ENCODE data around the gene ADGRG1.

ADGRG1 gene

DNA sequence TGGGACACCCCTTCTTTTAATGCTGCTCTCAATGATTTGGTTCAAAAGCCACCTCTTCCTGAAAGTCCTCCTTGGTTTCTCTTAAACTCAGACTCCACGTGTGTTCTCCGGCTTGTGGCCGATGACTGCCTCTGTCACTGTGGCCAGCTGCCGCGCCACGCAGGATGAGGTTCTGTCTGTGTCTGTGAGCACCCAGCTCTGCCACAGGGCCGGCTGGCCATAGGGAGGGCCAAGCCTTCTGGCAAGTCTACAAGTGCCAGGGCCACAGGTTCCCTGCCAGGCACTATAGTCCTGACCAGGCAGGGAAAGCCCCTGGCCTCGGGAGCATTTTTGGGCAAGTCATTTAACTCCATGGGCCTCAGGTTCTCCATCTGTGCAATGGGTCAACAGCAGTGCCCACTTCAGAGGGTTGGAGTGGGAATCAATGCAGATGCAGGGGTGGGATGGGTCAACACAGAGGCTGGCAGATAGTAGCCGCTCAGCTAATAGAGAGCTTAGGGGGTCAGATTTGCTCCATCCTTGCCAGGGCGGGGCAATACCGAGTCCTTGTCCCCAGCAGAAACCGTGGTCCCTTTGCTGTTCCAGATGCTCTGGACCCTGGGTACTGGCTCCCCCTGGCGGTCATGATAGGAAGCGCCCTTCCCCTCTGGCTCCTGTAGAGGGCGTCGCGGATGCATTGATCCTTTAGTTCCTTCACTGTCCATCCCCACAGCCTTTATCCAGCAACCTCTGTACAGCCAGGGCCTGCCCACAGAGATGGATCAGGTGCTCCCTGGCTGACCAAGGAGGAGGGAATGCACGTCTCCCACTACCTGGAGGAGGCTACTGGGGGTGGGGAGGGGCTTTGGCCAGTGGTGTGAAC is 20.4 kb downstream of the ADGRG1 start:
- DNase-seq (ENCODE audit: low read depth in 2 of 3, low spot score in 2 of 3) = peak; percentile 70 to 95 (median 91)

GRCh38 chr16:57649443-57649751 is 21.0 kb downstream of the ADGRG1 start:
- no peak for DNase-seq (ENCODE audit: low read depth in 2 of 3, low spot score in 2 of 3)

- no peak for DNase-seq (ENCODE audit: low read depth in 2 of 3, low spot score in 2 of 3)
Observed at GRCh38 chr16:57649846-57650245, 21.4 kb downstream of the ADGRG1 start.

- DNase-seq (ENCODE audit: low read depth in 2 of 3, low spot score in 2 of 3) = no peak
Observed at GRCh38 chr16:57651344-57652333, 23.2 kb downstream of the ADGRG1 start.

DNA sequence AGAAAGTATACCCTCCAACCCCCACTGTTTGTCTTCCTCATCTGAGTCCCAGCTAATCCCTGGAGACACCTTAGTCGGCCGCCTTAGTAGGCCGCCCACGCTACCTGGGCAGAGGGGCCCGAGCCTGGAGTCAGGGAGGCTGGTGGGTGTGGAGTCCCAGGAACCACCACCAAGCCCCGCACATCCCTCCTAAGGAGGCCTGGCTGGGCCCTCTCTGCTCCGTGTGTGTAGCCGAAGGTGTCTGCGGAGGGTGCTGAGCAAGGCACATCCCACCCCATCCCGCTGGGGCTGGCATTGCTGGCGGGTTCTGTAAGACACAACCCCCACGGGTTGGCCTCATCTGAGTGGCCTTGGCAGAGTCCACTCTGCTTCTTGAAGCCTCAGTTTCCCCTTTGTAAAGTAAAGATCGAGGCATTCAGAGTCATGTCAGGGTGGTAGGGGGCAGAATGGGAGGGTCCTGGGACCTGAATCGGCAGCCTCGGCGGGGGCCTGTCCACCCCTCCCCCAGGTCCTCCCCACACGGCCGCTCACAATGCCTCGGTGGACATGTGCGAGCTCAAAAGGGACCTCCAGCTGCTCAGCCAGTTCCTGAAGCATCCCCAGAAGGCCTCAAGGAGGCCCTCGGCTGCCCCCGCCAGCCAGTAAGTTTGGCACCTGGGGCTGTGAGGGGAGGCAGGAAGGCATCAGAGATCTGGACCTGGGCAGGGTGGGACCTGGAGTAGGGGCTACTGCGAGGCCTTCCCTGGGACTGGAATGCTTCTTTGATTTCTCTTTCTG is 24.5 kb downstream of the ADGRG1 start:
- no peak for DNase-seq (ENCODE audit: low read depth in 2 of 3, low spot score in 2 of 3)

GRCh38 chr16:57653936-57654335 is 25.5 kb downstream of the ADGRG1 start:
- DNase-seq (ENCODE audit: low read depth in 2 of 3, low spot score in 2 of 3) = no peak

- DNase-seq (ENCODE audit: low read depth in 2 of 3, low spot score in 2 of 3) = no peak
Observed at GRCh38 chr16:57656342-57656955, 28.0 kb downstream of the ADGRG1 start.

GRCh38 chr16:57657228-57657627 is 28.8 kb downstream of the ADGRG1 start:
- DNase-seq (ENCODE audit: low read depth in 2 of 3, low spot score in 2 of 3) = no peak

- DNase-seq (ENCODE audit: low read depth in 2 of 3, low spot score in 2 of 3) = no peak
Observed at GRCh38 chr16:57658130-57658877, 29.9 kb downstream of the ADGRG1 start.

DNA sequence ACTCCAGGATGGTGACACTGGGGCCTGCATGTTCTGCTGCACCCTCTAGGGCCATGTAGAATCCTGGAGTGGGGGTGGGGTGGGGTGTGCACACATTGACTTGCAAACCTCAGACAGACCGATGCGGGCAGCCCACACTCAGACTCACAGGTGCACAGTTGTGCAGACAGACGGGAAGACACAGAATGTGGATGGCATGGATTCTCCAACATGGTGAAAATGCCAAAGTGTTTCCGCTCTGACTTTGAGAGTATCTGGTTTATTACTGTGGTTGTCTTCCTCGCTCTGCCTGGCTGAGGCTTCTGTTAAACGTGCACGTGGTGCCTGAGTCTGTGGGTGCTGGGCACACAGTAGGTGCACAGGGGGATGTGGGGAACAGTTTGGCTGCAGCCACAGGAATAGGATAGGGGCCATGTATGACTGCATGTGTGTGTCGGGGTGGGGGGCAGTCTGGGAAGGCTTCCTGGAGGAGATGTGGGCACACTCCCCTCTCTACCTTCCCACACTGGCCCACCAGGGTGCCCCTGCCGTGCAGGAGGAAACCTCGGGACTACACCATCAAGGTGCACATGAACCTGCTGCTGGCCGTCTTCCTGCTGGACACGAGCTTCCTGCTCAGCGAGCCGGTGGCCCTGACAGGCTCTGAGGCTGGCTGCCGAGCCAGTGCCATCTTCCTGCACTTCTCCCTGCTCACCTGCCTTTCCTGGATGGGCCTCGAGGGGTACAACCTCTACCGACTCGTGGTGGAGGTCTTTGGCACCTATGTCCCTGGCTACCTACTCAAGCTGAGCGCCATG is 30.6 kb downstream of the ADGRG1 start:
- no peak for DNase-seq (ENCODE audit: low read depth in 2 of 3, low spot score in 2 of 3)

GRCh38 chr16:57660715-57661463 is 32.5 kb downstream of the ADGRG1 start:
- no peak for DNase-seq (ENCODE audit: low read depth in 2 of 3, low spot score in 2 of 3)

DNA sequence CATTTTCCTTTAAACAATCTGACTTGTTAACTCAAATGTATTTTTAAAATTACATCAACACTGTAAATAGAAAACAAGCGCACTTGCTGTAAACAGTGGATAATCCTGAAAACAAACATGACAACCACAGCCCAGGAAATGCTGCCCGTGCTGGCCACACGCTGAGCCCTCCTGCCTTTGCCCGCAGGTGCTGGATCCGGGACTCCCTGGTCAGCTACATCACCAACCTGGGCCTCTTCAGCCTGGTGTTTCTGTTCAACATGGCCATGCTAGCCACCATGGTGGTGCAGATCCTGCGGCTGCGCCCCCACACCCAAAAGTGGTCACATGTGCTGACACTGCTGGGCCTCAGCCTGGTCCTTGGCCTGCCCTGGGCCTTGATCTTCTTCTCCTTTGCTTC is 33.1 kb downstream of the ADGRG1 start:
- DNase-seq (ENCODE audit: low read depth in 2 of 3, low spot score in 2 of 3) = no peak

- DNase-seq (ENCODE audit: low read depth in 2 of 3, low spot score in 2 of 3) = no peak
Observed at GRCh38 chr16:57661936-57662906, 33.8 kb downstream of the ADGRG1 start.

GRCh38 chr16:57663436-57663835 is 35.0 kb downstream of the ADGRG1 start:
- no peak for DNase-seq (ENCODE audit: low read depth in 2 of 3, low spot score in 2 of 3)

GRCh38 chr16:57663917-57664661 is 35.7 kb downstream of the ADGRG1 start:
- no peak for DNase-seq (ENCODE audit: low read depth in 2 of 3, low spot score in 2 of 3)

- no peak for DNase-seq (ENCODE audit: low read depth in 2 of 3, low spot score in 2 of 3)
Observed at GRCh38 chr16:57664662-57665025, 36.2 kb downstream of the ADGRG1 start.

DNA sequence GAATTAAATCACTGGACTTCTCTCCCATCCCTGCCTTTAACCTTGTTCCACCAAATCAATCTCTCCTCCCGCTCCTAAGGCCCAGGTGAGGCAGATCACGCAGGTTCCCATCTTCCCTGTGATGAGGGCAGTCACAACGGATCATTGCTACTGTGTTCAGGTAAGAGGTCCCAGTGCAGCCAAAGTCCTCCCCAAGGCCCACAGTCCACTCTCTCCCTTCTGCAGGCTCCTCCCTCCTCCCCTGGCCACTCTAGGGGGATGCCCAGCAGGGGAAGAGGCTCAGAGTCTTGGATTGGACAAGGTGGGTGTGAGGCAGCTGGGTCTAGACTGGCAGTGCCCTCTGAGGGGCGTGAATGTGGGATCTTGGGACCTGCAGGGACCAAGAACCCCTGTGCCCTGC is 37.1 kb downstream of the ADGRG1 start:
- no peak for DNase-seq (ENCODE audit: low read depth in 2 of 3, low spot score in 2 of 3)
